Ovary (tissue), 3 donors: Measurements from ENCODE around the gene ACP5.

Experiments
- CTCF ChIP-seq, 3 donors: fragments of 450-650 bp in 2 of 3; fragments of 200-600 bp in 1 of 3; IDR thresholded peaks; one replicate each; pipeline versions ENCODE4 v1.5.1 to v1.8.0; 2016 to 2022; ENCODE audit warnings: antibody characterized with exemption in 3 of 3, mild to moderate bottlenecking in 1 of 3
- POLR2A ChIP-seq: fragments of 450-650 bp; IDR thresholded peaks from one replicate; pipeline ENCODE4 v1.6.1; 2017; ENCODE audit warnings: antibody characterized with exemption, mild to moderate bottlenecking, moderate library complexity
- donor health status: DM: no; HTN: no; CAD: no.

GRCh38 chr19:11576227-11576626 is 1.2 kb downstream of the ACP5 start:
- TF ChIP-seq CTCF (IDR thresholded peaks at IDR 0.05) (no peak), POLR2A (no peak)
